ENCODE results near the gene TBCK. TPM values are rescaled to one million over a fixed set of nuclear protein-coding genes. Genes with fewer than 3 reads are reported as not detected.

TBCK gene
- total RNA-seq, 1 donor: 68.8 TPM

DNA sequence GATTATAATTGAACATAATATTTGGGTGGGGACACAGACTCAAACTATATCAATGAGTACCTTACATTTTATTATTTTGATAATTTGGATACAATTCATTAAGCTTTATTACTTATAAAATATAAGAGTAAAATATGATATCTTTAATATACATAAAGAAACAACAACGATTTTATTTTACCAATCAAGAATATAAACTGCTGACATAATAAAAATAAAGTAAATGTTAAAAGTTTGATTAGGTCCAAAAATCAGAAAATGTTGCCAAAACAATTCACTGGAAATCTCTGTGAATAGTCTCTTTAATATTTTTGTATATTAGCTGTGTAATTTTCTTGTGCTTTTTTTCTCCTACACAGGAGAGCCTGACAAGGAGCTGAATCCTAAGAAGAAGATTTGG lies 31.2 kb upstream of the TBCK start:
- peaks cover 31% of the 10 kb centered on the region for H3K79me2 ChIP-seq (ENCODE audit: insufficient read depth, low read length)
- TF ChIP-seq, protein P1, sequence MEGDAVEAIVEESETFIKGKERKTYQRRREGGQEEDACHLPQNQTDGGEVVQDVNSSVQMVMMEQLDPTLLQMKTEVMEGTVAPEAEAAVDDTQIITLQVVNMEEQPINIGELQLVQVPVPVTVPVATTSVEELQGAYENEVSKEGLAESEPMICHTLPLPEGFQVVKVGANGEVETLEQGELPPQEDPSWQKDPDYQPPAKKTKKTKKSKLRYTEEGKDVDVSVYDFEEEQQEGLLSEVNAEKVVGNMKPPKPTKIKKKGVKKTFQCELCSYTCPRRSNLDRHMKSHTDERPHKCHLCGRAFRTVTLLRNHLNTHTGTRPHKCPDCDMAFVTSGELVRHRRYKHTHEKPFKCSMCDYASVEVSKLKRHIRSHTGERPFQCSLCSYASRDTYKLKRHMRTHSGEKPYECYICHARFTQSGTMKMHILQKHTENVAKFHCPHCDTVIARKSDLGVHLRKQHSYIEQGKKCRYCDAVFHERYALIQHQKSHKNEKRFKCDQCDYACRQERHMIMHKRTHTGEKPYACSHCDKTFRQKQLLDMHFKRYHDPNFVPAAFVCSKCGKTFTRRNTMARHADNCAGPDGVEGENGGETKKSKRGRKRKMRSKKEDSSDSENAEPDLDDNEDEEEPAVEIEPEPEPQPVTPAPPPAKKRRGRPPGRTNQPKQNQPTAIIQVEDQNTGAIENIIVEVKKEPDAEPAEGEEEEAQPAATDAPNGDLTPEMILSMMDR (IDR thresholded peaks at IDR 0.05; ENCODE audit: extremely low read depth, low read depth, low read length): no peak
- no peak for DNase-seq (ENCODE audit: insufficient read length, low spot score, missing footprints)
- no peak overlapping the region for H3K4me2 ChIP-seq (ENCODE audit: insufficient read depth, low read length)
- H3K36me3 ChIP-seq (ENCODE audit: insufficient read depth, low read length): peaks cover 21% of the 10 kb centered on the region
- no peak overlapping the region for H2AFZ ChIP-seq (ENCODE audit: low read length)
- H4K20me1 ChIP-seq (ENCODE audit: insufficient read depth, low read length): peaks cover 1% of the 10 kb centered on the region
- no peaks in the 10 kb centered on the region for H3K27me3 ChIP-seq (ENCODE audit: insufficient read depth, low read length)
- H3K4me1 ChIP-seq (ENCODE audit: insufficient read depth, low read length): peaks cover 15% of the 10 kb centered on the region
- no peaks in the 10 kb centered on the region for H3K9me3 ChIP-seq (ENCODE audit: low read depth, low read length)
- H3K27ac ChIP-seq (ENCODE audit: low read depth, low read length): no peak overlapping the region
- H3K4me3 ChIP-seq (ENCODE audit: insufficient read depth, low read length): no peak overlapping the region

DNA sequence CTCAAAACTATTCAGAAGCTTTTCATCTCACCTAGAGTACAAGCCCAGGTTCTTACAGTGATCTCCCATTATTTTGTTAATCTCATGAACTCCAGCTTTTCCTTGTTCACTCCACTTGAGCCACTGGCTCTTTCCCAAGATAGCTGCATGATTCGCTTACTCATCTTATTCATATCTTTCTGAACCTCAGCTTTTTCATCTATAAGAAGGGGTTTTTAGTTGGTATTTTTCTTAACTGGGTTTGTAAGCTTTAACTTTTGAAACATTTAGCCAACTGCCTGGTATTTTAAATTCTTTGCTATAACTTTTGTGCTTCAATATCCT lies 28.6 kb upstream of the TBCK start:
- Histone ChIP-seq H3K4me1 (ENCODE audit: insufficient read depth, low read length) (peaks cover 15% of the 10 kb centered on the region), H2AFZ (ENCODE audit: low read length) (no peak overlapping the region), H3K27ac (ENCODE audit: low read depth, low read length) (peak overlapping the region; percentile 40), H3K9me3 (ENCODE audit: low read depth, low read length) (no peaks in the 10 kb centered on the region), H3K27me3 (ENCODE audit: insufficient read depth, low read length) (no peaks in the 10 kb centered on the region), H3K36me3 (ENCODE audit: insufficient read depth, low read length) (peaks cover 19% of the 10 kb centered on the region), H3K79me2 (ENCODE audit: insufficient read depth, low read length) (peaks cover 55% of the 10 kb centered on the region), H3K4me3 (ENCODE audit: insufficient read depth, low read length) (no peak overlapping the region), H3K4me2 (ENCODE audit: insufficient read depth, low read length) (peak overlapping the region; percentile 34), H4K20me1 (ENCODE audit: insufficient read depth, low read length) (peaks cover 3% of the 10 kb centered on the region)
- TF ChIP-seq, protein P1 (IDR thresholded peaks at IDR 0.05; ENCODE audit: extremely low read depth, low read depth, low read length): no peak
- peak; percentile 32 for DNase-seq (ENCODE audit: insufficient read length, low spot score, missing footprints)

DNA sequence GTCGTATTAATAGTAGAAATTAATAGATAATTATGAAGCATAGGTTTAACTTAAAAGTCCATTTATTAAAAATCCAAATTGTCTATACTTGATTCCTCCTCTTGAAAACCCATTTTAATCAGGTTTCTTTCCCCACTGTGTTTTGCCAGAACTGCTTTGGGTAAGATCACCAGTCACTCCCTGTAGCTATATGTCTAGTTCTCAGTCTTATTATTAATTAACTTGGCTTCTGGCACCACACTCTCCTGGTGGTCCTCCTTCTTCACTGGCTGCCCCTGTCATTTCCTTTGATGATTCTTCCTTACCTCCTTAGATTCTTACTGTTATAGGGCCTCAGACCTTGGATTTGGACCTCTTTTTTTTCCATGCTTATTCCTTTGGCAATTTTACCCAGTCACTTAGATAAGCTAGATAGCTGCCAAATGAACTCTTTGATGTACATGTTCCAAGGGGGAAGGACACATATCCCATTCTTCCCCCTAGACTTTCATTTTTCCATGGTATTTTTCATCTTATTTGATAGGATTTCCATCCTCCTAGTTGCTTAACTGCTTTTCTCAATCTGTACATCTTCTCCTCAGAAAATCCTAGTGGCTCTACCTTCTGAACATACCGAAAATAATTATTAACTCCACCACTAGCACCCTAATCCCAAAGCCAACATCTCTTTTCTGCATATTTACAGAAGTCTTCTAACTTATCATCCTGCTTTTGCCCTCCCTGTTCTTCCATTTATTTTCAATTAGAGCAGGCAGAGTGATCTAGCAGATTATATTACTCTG lies 28.0 kb upstream of the TBCK start:
- H3K36me3 ChIP-seq (ENCODE audit: insufficient read depth, low read length): peaks cover 22% of the 10 kb centered on the region
- H3K9me3 ChIP-seq (ENCODE audit: low read depth, low read length): no peaks in the 10 kb centered on the region
- H4K20me1 ChIP-seq (ENCODE audit: insufficient read depth, low read length): peaks cover 3% of the 10 kb centered on the region
- H3K4me1 ChIP-seq (ENCODE audit: insufficient read depth, low read length): peaks cover 15% of the 10 kb centered on the region
- no peak overlapping the region for H3K4me3 ChIP-seq (ENCODE audit: insufficient read depth, low read length)
- peak overlapping the region; percentile 34 for H3K4me2 ChIP-seq (ENCODE audit: insufficient read depth, low read length)
- TF ChIP-seq, protein P1 (IDR thresholded peaks at IDR 0.05; ENCODE audit: extremely low read depth, low read depth, low read length): no peak
- no peaks in the 10 kb centered on the region for H3K27me3 ChIP-seq (ENCODE audit: insufficient read depth, low read length)
- H2AFZ ChIP-seq (ENCODE audit: low read length): no peak overlapping the region
- DNase-seq (ENCODE audit: insufficient read length, low spot score, missing footprints): no peak
- peaks cover 60% of the 10 kb centered on the region for H3K79me2 ChIP-seq (ENCODE audit: insufficient read depth, low read length)
- peak overlapping the region; percentile 40 for H3K27ac ChIP-seq (ENCODE audit: low read depth, low read length)

DNA sequence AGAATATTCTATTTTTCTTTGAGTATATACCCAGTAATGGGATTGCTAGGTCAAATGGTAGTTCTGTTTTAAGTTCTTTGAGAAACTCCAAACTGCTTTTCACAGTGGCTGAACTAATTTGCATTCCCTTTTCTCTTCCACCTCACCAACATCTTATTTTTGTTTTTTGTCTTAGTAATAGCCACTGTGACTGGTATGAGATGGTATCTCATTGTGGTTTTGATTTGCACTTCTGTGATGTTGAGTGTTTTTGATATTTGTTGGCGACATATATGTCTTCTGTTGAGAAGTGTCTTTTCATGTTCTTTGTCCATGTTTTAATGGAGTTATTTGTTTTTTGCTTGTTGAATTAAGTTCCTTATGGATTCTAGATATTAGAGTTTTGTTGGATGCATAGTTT lies 24.8 kb upstream of the TBCK start:
- TF ChIP-seq, protein P1 (IDR thresholded peaks at IDR 0.05; ENCODE audit: extremely low read depth, low read depth, low read length): no peak

More for the DNA sequence above, 24.8 kb upstream of the TBCK start:
- Histone ChIP-seq H3K27me3 (ENCODE audit: insufficient read depth, low read length) (no peaks in the 10 kb centered on the region), H3K4me3 (ENCODE audit: insufficient read depth, low read length) (no peak overlapping the region), H3K4me1 (ENCODE audit: insufficient read depth, low read length) (peaks cover 15% of the 10 kb centered on the region), H3K27ac (ENCODE audit: low read depth, low read length) (no peak overlapping the region), H3K79me2 (ENCODE audit: insufficient read depth, low read length) (peaks cover 67% of the 10 kb centered on the region), H2AFZ (ENCODE audit: low read length) (no peak overlapping the region), H3K4me2 (ENCODE audit: insufficient read depth, low read length) (no peak overlapping the region), H3K9me3 (ENCODE audit: low read depth, low read length) (peaks cover 2% of the 10 kb centered on the region), H4K20me1 (ENCODE audit: insufficient read depth, low read length) (peaks cover 3% of the 10 kb centered on the region), H3K36me3 (ENCODE audit: insufficient read depth, low read length) (peaks cover 35% of the 10 kb centered on the region)
- no peak for DNase-seq (ENCODE audit: insufficient read length, low spot score, missing footprints)

Measured in osteoblast (primary cell).